Bronchial epithelial cell (primary cell): Measurements from ENCODE around the gene CACNA1C. TPM values are rescaled to one million over a fixed set of nuclear protein-coding genes. Genes with fewer than 3 reads are reported as not detected.

Experiments used
- DNase-seq: peaks from one replicate; pipeline ENCODE4 v3.0.0-alpha.2; 2010; ENCODE audit warnings: low read depth
- FAIRE-seq: peaks from 2 replicates; lab custom pipeline; 2011; peaks lifted over from hg19 to GRCh38; lab: Jason Lieb, UNC
- H3K27me3 ChIP-seq: 2 replicates; pipeline ENCODE4 v1.5.1; 2011; ENCODE audit warnings: low read length; ENCODE audit not compliant: control insufficient read depth, insufficient read depth
- H3K36me3 ChIP-seq: 2 replicates; pipeline ENCODE4 v1.5.1; 2011; ENCODE audit warnings: low read length; ENCODE audit not compliant: control insufficient read depth, insufficient read depth
- H3K4me3 ChIP-seq: 2 replicates; pipeline ENCODE4 v1.5.1; 2011; ENCODE audit warnings: mild to moderate bottlenecking, low read depth, low read length, control low read depth
- CTCF ChIP-seq: IDR thresholded peaks from 2 replicates; pipeline ENCODE4 v1.5.1; 2011; ENCODE audit warnings: mild to moderate bottlenecking, moderate library complexity, low read length, control low read depth, inconsistent platforms; ENCODE audit not compliant: insufficient read depth, severe bottlenecking
- total RNA-seq: library from RNA; depleted of rRNA; stranded (reverse); fragments of >200 nt; gene quantifications from 2 replicates; pipeline ENCODE4 v1.2.1, GENCODE V29; 2014

CACNA1C gene
- total RNA-seq, 1 donor from 2014 or later = not detected

GRCh38 chr12:2183556-2184541 is 131.1 kb downstream of the CACNA1C start:
- no peaks in the 10 kb centered on the region for H3K36me3 ChIP-seq
- DNase-seq = no peak
- H3K27me3 ChIP-seq = no peaks in the 10 kb centered on the region
- TF ChIP-seq CTCF = no peak
- H3K4me3 ChIP-seq = no peak overlapping the region
- no peak for FAIRE-seq

- H3K4me3 ChIP-seq = no peak overlapping the region
- DNase-seq = no peak
- H3K36me3 ChIP-seq = no peaks in the 10 kb centered on the region
- FAIRE-seq = no peak
- H3K27me3 ChIP-seq = no peaks in the 10 kb centered on the region
- no peak for TF ChIP-seq CTCF
Measured at GRCh38 chr12:2185751-2186341, 133.1 kb downstream of the CACNA1C start.

GRCh38 chr12:2187195-2187945 is 134.6 kb downstream of the CACNA1C start:
- no peak for TF ChIP-seq CTCF
- Histone ChIP-seq H3K27me3 (no peaks in the 10 kb centered on the region), H3K4me3 (no peak overlapping the region), H3K36me3 (no peaks in the 10 kb centered on the region)
- DNase-seq = no peak
- FAIRE-seq = no peak

GRCh38 chr12:2190085-2190484 is 137.3 kb downstream of the CACNA1C start:
- Histone ChIP-seq H3K36me3 (no peaks in the 10 kb centered on the region), H3K4me3 (no peak overlapping the region), H3K27me3 (no peaks in the 10 kb centered on the region)
- no peak for TF ChIP-seq CTCF
- FAIRE-seq (no peak), DNase-seq (no peak)

GRCh38 chr12:2190896-2191533 is 138.2 kb downstream of the CACNA1C start:
- DNase-seq (no peak), FAIRE-seq (no peak)
- H3K36me3 ChIP-seq = no peaks in the 10 kb centered on the region
- TF ChIP-seq CTCF = no peak
- H3K27me3 ChIP-seq = no peaks in the 10 kb centered on the region
- H3K4me3 ChIP-seq = no peak overlapping the region
